OCI-LY7 (cell line): ENCODE data around the gene ZBTB39. TPM values are rescaled to one million over a fixed set of nuclear protein-coding genes. Genes with fewer than 3 reads are reported as not detected.

Experiments
- BruUV-seq: library from RNA; stranded (reverse); fragments of 400-500 nt; replicated peaks from 2 replicates; lab custom pipeline; 2021; lab: Mats Ljungman, UMichigan
- CTCF ChIA-PET: fragments of 300-600 bp; sonication (Branson Sonifier 250); formaldehyde crosslinking; loops from one replicate; lab custom pipeline; 2022; ENCODE audit warnings: antibody characterized with exemption; ENCODE audit not compliant: unreplicated experiment; lab: Charles Lee
- POLR2A ChIA-PET: fragments of 300-600 bp; sonication (Branson Sonifier 250); formaldehyde crosslinking; loops from one replicate; lab custom pipeline; 2022; ENCODE audit warnings: antibody characterized with exemption; lab: Charles Lee
- DNase-seq: peaks from one replicate; pipeline ENCODE4 v3.0.0-alpha.2; 2015; ENCODE audit warnings: low spot score
- H2AFZ ChIP-seq: fragments of 200-600 bp; sonication (generic), shearing (Covaris generic); 2 replicates; pipeline ENCODE4 v1.6.1; 2014; ENCODE audit warnings: mild to moderate bottlenecking, antibody characterized with exemption, low read length, moderate library complexity
- H3K27ac ChIP-seq: fragments of 200-600 bp; sonication (generic); 2 replicates; pipeline ENCODE4 v1.5.1; 2014; ENCODE audit warnings: mixed run types, low read depth, mild to moderate bottlenecking, moderate library complexity, low read length, inconsistent platforms; ENCODE audit not compliant: poor library complexity, severe bottlenecking
- H3K36me3 ChIP-seq: fragments of 200-600 bp; sonication (generic); 2 replicates; pipeline ENCODE4 v1.6.1; 2014; ENCODE audit warnings: mild to moderate bottlenecking, antibody characterized with exemption, low read length, moderate library complexity, mixed read lengths; ENCODE audit not compliant: insufficient read depth
- H3K4me1 ChIP-seq: fragments of 200-600 bp; sonication (generic); 2 replicates; pipeline ENCODE4 v1.5.1; 2014; ENCODE audit warnings: mild to moderate bottlenecking, low read length; ENCODE audit not compliant: insufficient read depth, poor library complexity, severe bottlenecking
- H3K4me2 ChIP-seq: fragments of 200-600 bp; sonication (generic); 2 replicates; pipeline ENCODE4 v1.6.1; 2014; ENCODE audit warnings: mild to moderate bottlenecking, low read length
- H3K4me3 ChIP-seq: fragments of 200-600 bp; sonication (generic); 2 replicates; pipeline ENCODE4 v1.5.1; 2014; ENCODE audit warnings: mild to moderate bottlenecking, low read depth, low read length; ENCODE audit not compliant: poor library complexity, severe bottlenecking
- H3K79me2 ChIP-seq: fragments of 200-600 bp; sonication (generic); 2 replicates; pipeline ENCODE4 v1.6.1; 2016; ENCODE audit warnings: low read depth, mild to moderate bottlenecking, low read length, moderate library complexity, mixed read lengths; ENCODE audit not compliant: insufficient read depth
- H3K9me2 ChIP-seq: fragments of 200-600 bp; sonication (generic); 2 replicates; pipeline ENCODE4 v1.6.1; 2016; ENCODE audit warnings: mild to moderate bottlenecking, low read length, mixed read lengths; ENCODE audit not compliant: insufficient read depth
- H3K9me3 ChIP-seq: fragments of 200-600 bp; sonication (generic); 2 replicates; pipeline ENCODE4 v1.6.1; 2014; ENCODE audit warnings: mild to moderate bottlenecking, mixed run types, low read length, mixed read lengths
- H4K20me1 ChIP-seq: fragments of 200-600 bp; sonication (generic); 2 replicates; pipeline ENCODE4 v1.6.1; 2014; ENCODE audit warnings: mild to moderate bottlenecking, antibody characterized with exemption, low read length, moderate library complexity, mixed read lengths; ENCODE audit not compliant: insufficient read depth
- CTCF ChIP-seq: fragments of 200-600 bp; sonication (generic); conservative IDR thresholded peaks from 2 replicates; pipeline ENCODE4 v1.5.1; 2014; ENCODE audit warnings: mild to moderate bottlenecking, antibody characterized with exemption, low read length, moderate library complexity, mixed read lengths
- EZH2phosphoT487 ChIP-seq: fragments of 200-600 bp; sonication (generic); IDR thresholded peaks from 2 replicates; pipeline ENCODE4 v1.6.1; 2018; ENCODE audit warnings: low read depth, borderline replicate concordance, mild to moderate bottlenecking, mixed run types, antibody characterized with exemption, low read length, moderate library complexity, mixed read lengths
- intact Hi-C: fragments of 100-400 bp; cut with micrococcal nuclease; formaldehyde crosslinking; loops from one replicate; pipeline ENCODE4 v1.10.0; 2022; ENCODE audit not compliant: unreplicated experiment
- total RNA-seq, 2 experiments: library from RNA; depleted of rRNA in 1 of 2; stranded (reverse); fragments of >200 nt in 1 of 2; shearing (Covaris generic) in 1 of 2; gene quantifications; 2 replicates each; pipeline ENCODE4 v1.2.3, GENCODE V29; 2014 to 2022

ZBTB39 gene
- total RNA-seq, 2 experiments from 2014 or later = 10.0 to 10.9 TPM

GRCh38 chr12:57051011-57051410 lies 44.7 kb upstream of the ZBTB39 start:
- Histone ChIP-seq H3K9me2 (no peaks in the 10 kb centered on the region), H3K36me3 (peaks cover 17% of the 10 kb centered on the region), H2AFZ (no peak overlapping the region), H3K4me2 (no peak overlapping the region), H3K27ac (no peak overlapping the region), H3K4me1 (peaks cover 5% of the 10 kb centered on the region), H3K9me3 (no peaks in the 10 kb centered on the region), H3K79me2 (no peaks in the 10 kb centered on the region), H3K4me3 (no peak overlapping the region), H4K20me1 (no peaks in the 10 kb centered on the region)
- BruUV-seq = no TSS peak
- no peak for TF ChIP-seq EZH2phosphoT487
- no peak for TF ChIP-seq CTCF
- DNase-seq = no peak
- CTCF ChIA-PET = interaction anchor here (0.9 kb wide), 1 partner anchor 9 kb away, joined by 3 read pairs; no protein-coding TSS in a partner anchor
- intact Hi-C loops = no loop called here
- POLR2A ChIA-PET = interaction anchor here (1.8 kb wide), 1 partner anchor 10 kb away, joined by 5 read pairs; no protein-coding TSS in a partner anchor

GRCh38 chr12:57049890-57050289 lies 43.5 kb upstream of the ZBTB39 start, which contains the start of gene MYO1A:
Gene MYO1A (minus strand): TSS chr12:57050129. CDS start chr12:57048323, 1,806 bp downstream.
- CTCF ChIA-PET = interaction anchor here (0.9 kb wide), 1 partner anchor 8 kb away, joined by 3 read pairs; no protein-coding TSS in a partner anchor
- DNase-seq = no peak
- Histone ChIP-seq H3K4me1 (peaks cover 5% of the 10 kb centered on the region), H2AFZ (no peak within 1 kb of the TSS), H3K9me2 (no peaks in the 10 kb centered on the region), H4K20me1 (no peaks in the 10 kb centered on the region), H3K4me2 (no peak within 1 kb of the TSS), H3K4me3 (no peak within 1 kb of the TSS), H3K79me2 (no peaks in the 10 kb centered on the region), H3K27ac (no peak within 1 kb of the TSS), H3K36me3 (peaks cover 6% of the 10 kb centered on the region; the same call in 1 of the 2 replicates), H3K9me3 (no peaks in the 10 kb centered on the region)
- POLR2A ChIA-PET = no interaction called here
- intact Hi-C loops = no loop called here
- BruUV-seq = no TSS peak
- TF ChIP-seq EZH2phosphoT487 (no peak), CTCF (no peak)

- Histone ChIP-seq H3K27ac (no peak overlapping the region), H3K4me2 (no peak overlapping the region), H3K4me3 (no peak overlapping the region), H3K9me2 (no peaks in the 10 kb centered on the region), H3K79me2 (no peaks in the 10 kb centered on the region), H3K9me3 (no peaks in the 10 kb centered on the region), H3K4me1 (peaks cover 5% of the 10 kb centered on the region), H4K20me1 (no peaks in the 10 kb centered on the region), H3K36me3 (peaks cover 1% of the 10 kb centered on the region; the same call in 1 of the 2 replicates), H2AFZ (no peak overlapping the region)
- DNase-seq = no peak
- intact Hi-C loops = no loop called here
- ChIA-PET POLR2A (interaction anchor here (0.6 kb wide), 2 partner anchors 82 to 432 kb away, joined by 3 read pairs; no protein-coding TSS in a partner anchor), CTCF (no interaction called here)
- TF ChIP-seq EZH2phosphoT487 (no peak), CTCF (no peak)
- no TSS peak for BruUV-seq
Measured at GRCh38 chr12:57049119-57049446, 42.7 kb upstream of the ZBTB39 start.
